Epithelial cell of proximal tubule (primary cell): ENCODE data around the gene GFRA4. TPM values are rescaled to one million over a fixed set of nuclear protein-coding genes. Genes with fewer than 3 reads are reported as not detected.

Experiments used
- DNase-seq: peaks from one replicate; pipeline ENCODE4 v3.0.0-alpha.2; 2011; ENCODE audit warnings: low read depth
- H3K4me3 ChIP-seq: 2 replicates; pipeline ENCODE4 v1.5.1; 2011; ENCODE audit warnings: low read depth, mild to moderate bottlenecking, low read length
- CTCF ChIP-seq: conservative IDR thresholded peaks from 2 replicates; pipeline ENCODE4 v1.5.1; 2012; ENCODE audit warnings: low read depth, mild to moderate bottlenecking, low read length
- total RNA-seq: library from RNA; depleted of rRNA; stranded (reverse); fragments of >200 nt; gene quantifications from 2 replicates; pipeline ENCODE4 v1.2.3, GENCODE V29; 2015

Gene GFRA4
- total RNA-seq, 1 donor from 2014 or later, result not detected

DNA sequence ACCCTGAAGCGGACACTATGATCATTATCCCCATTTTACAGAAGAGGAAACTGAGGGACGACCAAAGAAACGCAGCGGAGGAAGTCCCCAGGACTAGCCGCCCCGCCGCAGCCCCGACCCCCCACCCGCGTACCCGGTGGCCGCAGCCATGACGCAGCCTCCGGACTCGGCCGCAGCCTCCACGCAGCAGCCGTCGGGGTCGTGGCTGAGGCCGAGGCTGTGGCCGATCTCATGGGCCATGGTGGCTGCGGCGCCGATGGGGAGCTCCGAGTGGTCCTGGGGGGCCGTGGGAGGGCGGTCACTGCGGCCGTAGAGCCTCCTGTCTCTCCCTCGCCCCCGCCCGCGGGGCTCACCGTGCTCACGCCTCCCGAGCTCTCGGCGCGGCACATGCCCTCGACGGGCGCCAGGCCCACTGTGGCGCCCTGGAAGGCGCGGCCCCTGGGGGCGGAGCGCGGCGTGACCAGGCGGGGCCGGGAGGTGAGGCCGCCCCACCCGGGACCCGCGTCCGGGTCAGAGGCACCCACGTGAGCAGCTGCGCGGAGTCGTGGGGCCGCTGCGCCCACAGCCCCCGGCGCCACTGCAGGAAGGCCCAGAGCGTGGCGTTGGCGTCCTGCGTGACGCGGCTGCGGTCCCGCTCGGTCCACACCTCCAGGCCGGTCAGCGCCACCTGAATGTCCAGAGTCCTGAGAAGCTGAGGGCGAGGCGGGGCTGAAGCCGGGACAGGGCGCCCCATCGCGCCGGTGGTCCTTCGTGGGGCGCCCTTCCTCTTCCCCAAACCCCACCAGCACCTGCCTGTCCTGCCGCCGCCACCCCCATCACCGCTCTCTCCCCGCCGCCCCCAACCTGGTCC, 10.2 kb upstream of the GFRA4 start:
- DNase-seq, result no peak
- TF ChIP-seq CTCF, result no peak
- no peak overlapping the region for H3K4me3 ChIP-seq

DNA sequence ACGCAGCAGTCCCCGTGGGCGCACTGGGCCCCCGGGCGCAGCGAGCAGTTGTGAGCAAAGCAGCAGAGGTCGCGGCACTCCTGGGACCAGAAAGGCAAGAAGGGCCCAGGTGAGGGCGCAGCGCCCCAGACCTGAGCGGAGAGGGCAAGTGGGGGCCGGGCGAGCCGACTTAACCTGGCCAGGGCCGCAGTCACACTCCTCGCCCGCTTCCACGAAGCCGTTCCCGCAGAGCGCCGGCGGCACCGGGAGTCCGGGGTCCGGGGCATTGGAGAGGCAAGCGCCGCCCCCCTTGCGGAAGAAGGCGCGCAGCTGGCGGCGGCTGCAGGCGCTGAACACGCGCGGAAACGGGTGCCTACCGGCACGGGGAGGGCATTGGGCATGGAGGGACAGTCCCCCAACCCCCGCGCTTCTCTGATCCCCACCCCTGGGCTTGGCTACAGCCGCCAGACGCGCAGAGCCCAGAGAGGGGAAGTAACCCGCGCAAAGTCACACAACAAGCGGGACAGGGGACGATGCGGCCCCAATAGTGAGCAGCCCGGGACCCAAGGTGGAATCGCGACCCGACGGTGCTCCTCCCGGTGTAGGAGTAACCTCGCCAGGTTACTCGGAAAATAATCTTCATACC, 9.5 kb upstream of the GFRA4 start:
- TF ChIP-seq CTCF, result no peak
- DNase-seq, result no peak
- H3K4me3 ChIP-seq, result no peak overlapping the region

- no peak for DNase-seq
- TF ChIP-seq CTCF, result no peak
- no peak overlapping the region for H3K4me3 ChIP-seq
These were observed 8.9 kb upstream of the GFRA4 start for GRCh38 chr20:3671986-3672546.

DNA sequence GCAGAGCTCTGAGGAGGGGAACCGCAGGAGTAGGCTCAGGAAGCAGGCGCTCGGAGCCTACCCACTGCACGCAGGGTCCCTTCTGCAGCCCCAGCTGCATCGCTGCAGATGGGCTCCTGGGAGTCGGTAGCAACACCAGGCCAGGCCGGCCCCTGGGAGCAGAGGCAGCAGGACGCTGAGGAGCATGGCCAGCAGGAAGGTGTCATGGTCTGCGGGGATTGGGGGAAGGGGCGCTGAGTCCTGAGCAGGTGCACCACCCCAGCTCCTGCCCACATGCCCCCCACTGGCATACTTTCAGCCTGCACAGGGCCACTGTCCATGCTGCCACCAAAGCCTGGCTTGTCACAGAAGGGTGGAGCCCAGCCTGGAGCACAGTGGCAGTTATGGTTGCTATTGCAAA, 7.7 kb upstream of the GFRA4 start:
- no peak for TF ChIP-seq CTCF
- DNase-seq, result no peak
- no peak overlapping the region for H3K4me3 ChIP-seq

GRCh38 chr20:3670511-3670910, 7.3 kb upstream of the GFRA4 start:
- no peak overlapping the region for H3K4me3 ChIP-seq
- no peak for TF ChIP-seq CTCF
- no peak for DNase-seq

DNA sequence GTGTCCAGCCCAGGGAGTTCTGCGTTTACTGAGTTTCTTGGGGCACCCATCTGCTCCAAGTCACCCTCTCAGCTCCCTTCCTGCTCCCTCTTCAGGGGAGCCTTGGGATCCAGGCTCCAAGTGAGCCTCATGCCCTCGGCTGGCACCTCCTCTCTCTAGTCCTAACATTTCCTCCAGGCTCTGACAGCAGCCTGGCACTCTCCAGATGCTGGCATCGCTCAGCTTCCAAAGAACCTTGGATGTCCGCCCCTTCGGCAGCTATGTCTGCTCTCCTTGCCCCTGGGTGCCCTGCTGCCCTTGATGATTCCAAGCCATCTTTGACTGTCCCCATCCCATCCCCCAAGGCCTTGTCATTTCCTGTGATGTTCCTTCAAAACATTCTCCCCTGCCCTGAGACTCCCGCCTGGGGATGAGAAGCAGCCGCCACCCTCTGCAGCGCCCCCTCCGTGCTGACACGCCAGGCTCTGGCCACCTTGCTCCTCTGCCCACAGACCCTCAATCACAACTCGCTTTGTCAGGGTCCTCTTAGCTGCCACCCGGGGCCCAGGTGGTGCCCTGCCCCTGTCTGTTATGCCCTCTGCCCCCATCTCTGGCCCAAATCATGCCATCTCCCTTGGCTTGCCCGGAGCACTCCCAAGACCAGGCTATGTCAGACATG, 6.6 kb upstream of the GFRA4 start:
- TF ChIP-seq CTCF, result no peak
- no peak for DNase-seq
- no peak overlapping the region for H3K4me3 ChIP-seq
